GM18861 (cell line): ENCODE measurements around the gene TSPAN15.
"Not testable (repeated sequence)": the region's sequence is repeated elsewhere in the genome, so short reads cannot be mapped to it uniquely, and the experiment has no call there.

Experiments
- ATAC-seq: cut with Tn5 transposase; IDR thresholded peaks from one replicate; pipeline ENCODE4 v1.9.1; 2021; ENCODE audit not compliant: unreplicated experiment

TSPAN15 gene

GRCh38 chr10:69445041-69445440 is 6.2 kb upstream of the TSPAN15 start:
- no peak for ATAC-seq

GRCh38 chr10:69446229-69446628 is 5.0 kb upstream of the TSPAN15 start:
- ATAC-seq = no peak

GRCh38 chr10:69446650-69447151 is 4.6 kb upstream of the TSPAN15 start:
- no peak for ATAC-seq

- ATAC-seq = no peak
Observed at GRCh38 chr10:69449841-69450240, 1.4 kb upstream of the TSPAN15 start.

GRCh38 chr10:69450395-69450794 is 870 bp upstream of the TSPAN15 start:
- not testable (repeated sequence) for ATAC-seq

- ATAC-seq = no peak
Observed at GRCh38 chr10:69451784-69452251, 553 bp downstream of the TSPAN15 start.

GRCh38 chr10:69452676-69453415 is 1.6 kb downstream of the TSPAN15 start:
- no peak for ATAC-seq

- ATAC-seq = no peak
Observed at GRCh38 chr10:69453795-69454194, 2.5 kb downstream of the TSPAN15 start.

- no peak for ATAC-seq
Observed at GRCh38 chr10:69455006-69455763, 3.9 kb downstream of the TSPAN15 start.

GRCh38 chr10:69456880-69457693 is 5.8 kb downstream of the TSPAN15 start:
- ATAC-seq = no peak

- ATAC-seq = no peak
Observed at GRCh38 chr10:69457771-69458237, 6.5 kb downstream of the TSPAN15 start.

GRCh38 chr10:69458430-69459100 is 7.3 kb downstream of the TSPAN15 start:
- no peak for ATAC-seq

GRCh38 chr10:69459101-69459790 is 8.0 kb downstream of the TSPAN15 start:
- ATAC-seq = no peak

GRCh38 chr10:69459893-69460575 is 8.8 kb downstream of the TSPAN15 start:
- no peak for ATAC-seq

- ATAC-seq = no peak
Observed at GRCh38 chr10:69460576-69461242, 9.4 kb downstream of the TSPAN15 start.

- no peak for ATAC-seq
Observed at GRCh38 chr10:69461243-69462025, 10.2 kb downstream of the TSPAN15 start.

GRCh38 chr10:69463886-69464285 is 12.6 kb downstream of the TSPAN15 start:
- ATAC-seq = no peak

- no peak for ATAC-seq
Observed at GRCh38 chr10:69464401-69464800, 13.1 kb downstream of the TSPAN15 start.
